HepG2 (cell line): ENCODE data around the gene UGGT1. TPM values are rescaled to one million over a fixed set of nuclear protein-coding genes. Genes with fewer than 3 reads are reported as not detected.

Experiments
- FOXJ3 ChIP-seq: sonication (generic); formaldehyde crosslinking; IDR thresholded peaks from 2 replicates; pipeline ENCODE4 v1.4.0; 2020; ENCODE audit warnings: missing genetic modification reagents, mild to moderate bottlenecking, borderline replicate concordance
- HIVEP1 ChIP-seq: sonication (generic); formaldehyde crosslinking; IDR thresholded peaks from 2 replicates; pipeline ENCODE4 v1.4.0; 2020; ENCODE audit warnings: mild to moderate bottlenecking, missing genetic modification reagents
- MATR3 ChIP-seq: sonication (generic); formaldehyde crosslinking; IDR thresholded peaks from 2 replicates; pipeline ENCODE4 v1.4.0; 2020; ENCODE audit warnings: missing genetic modification reagents
- PHF21A ChIP-seq: sonication (generic); formaldehyde crosslinking; IDR thresholded peaks from 2 replicates; pipeline ENCODE4 v1.5.0; 2020; ENCODE audit warnings: mild to moderate bottlenecking, missing genetic modification reagents
- SIN3B ChIP-seq: fragments of 150-350 bp; IDR thresholded peaks from 2 replicates; pipeline ENCODE4 v1.6.1; 2014; ENCODE audit warnings: low read length
- ZNF292 ChIP-seq: sonication (generic); formaldehyde crosslinking; IDR thresholded peaks from 2 replicates; pipeline ENCODE4 v1.8.1; 2022; ENCODE audit warnings: mild to moderate bottlenecking, low read depth, missing genetic modification reagents, borderline replicate concordance
- ZNF713 ChIP-seq: sonication (generic); formaldehyde crosslinking; IDR thresholded peaks from 2 replicates; pipeline ENCODE4 v1.4.0; 2020; ENCODE audit warnings: mild to moderate bottlenecking, missing genetic modification reagents
- polyA plus RNA-seq, 8 experiments: library from polyadenylated mRNA; depleted of rRNA in 3 of 8; stranded (reverse) in 7 of 8; unstranded in 1 of 8; fragments of >200 nt; fragmentation: Illumina TruSeq in 4 of 8; extraction: Trizol in 4 of 8; gene quantifications; 2 replicates each; pipeline versions ENCODE4 v1.2.1 to v1.2.3, GENCODE V29; 2011 to 2016; ENCODE audit warnings: low read depth in 4 of 8, missing spikeins in 1 of 8, mixed read lengths in 1 of 8; ENCODE audit not compliant: insufficient read depth in 1 of 8
- total RNA-seq, 5 experiments: library from RNA; depleted of rRNA; stranded (reverse); fragments of >200 nt; fragmentation: Illumina TruSeq; extraction: Trizol; gene quantifications; 2 replicates each; pipeline ENCODE4 v1.2.3, GENCODE V29; 2016; ENCODE audit warnings: low read depth in 1 of 5
- TF ChIP-seq, protein P1 (sequence below): sonication (generic); formaldehyde crosslinking; conservative IDR thresholded peaks from 2 replicates; pipeline ENCODE4 v1.8.0; 2022; ENCODE audit warnings: missing genetic modification reagents
- TF ChIP-seq, protein P2 (sequence below): IDR thresholded peaks from 2 replicates; pipeline ENCODE4 v1.6.1; 2016; ENCODE audit warnings: control low read depth
- TF ChIP-seq, protein P3 (sequence below): sonication (generic); formaldehyde crosslinking; IDR thresholded peaks from 2 replicates; pipeline ENCODE4 v1.5.0; 2020; ENCODE audit warnings: mild to moderate bottlenecking, missing genetic modification reagents
- TF ChIP-seq, protein P4 (sequence below): sonication (generic); formaldehyde crosslinking; IDR thresholded peaks from 2 replicates; pipeline ENCODE4 v1.5.0; 2020; ENCODE audit warnings: mild to moderate bottlenecking, missing genetic modification reagents
- TF ChIP-seq, protein P5 (sequence below), 2 experiments: sonication (generic) in 1 of 2; formaldehyde crosslinking in 1 of 2; IDR thresholded peaks; 2 replicates each; pipeline versions ENCODE4 v1.4.0 to v1.6.1; 2018 to 2020; ENCODE audit warnings: missing genetic modification reagents in 2 of 2, borderline replicate concordance in 1 of 2, low read depth in 1 of 2, mild to moderate bottlenecking in 1 of 2, missing biosample characterization in 1 of 2
- TF ChIP-seq, protein P6 (sequence below): IDR thresholded peaks from 2 replicates; pipeline ENCODE4 v1.6.1; 2016; ENCODE audit warnings: mild to moderate bottlenecking, missing biosample characterization, missing genetic modification reagents
- TF ChIP-seq, protein P7 (sequence below): IDR thresholded peaks from 2 replicates; pipeline ENCODE4 v1.6.1; 2012; ENCODE audit warnings: inconsistent platforms
- TF ChIP-seq, protein P8 (sequence below): sonication (generic); formaldehyde crosslinking; IDR thresholded peaks from 2 replicates; pipeline ENCODE4 v1.4.0; 2020; ENCODE audit warnings: missing genetic modification reagents, mild to moderate bottlenecking, borderline replicate concordance

The UGGT1 gene
- total and polyA plus RNA-seq, 2 of the 13 experiments (the other 11 are each of a cell fraction or from before 2014, with no cell fraction given) = 35.8 to 83.2 TPM

DNA sequence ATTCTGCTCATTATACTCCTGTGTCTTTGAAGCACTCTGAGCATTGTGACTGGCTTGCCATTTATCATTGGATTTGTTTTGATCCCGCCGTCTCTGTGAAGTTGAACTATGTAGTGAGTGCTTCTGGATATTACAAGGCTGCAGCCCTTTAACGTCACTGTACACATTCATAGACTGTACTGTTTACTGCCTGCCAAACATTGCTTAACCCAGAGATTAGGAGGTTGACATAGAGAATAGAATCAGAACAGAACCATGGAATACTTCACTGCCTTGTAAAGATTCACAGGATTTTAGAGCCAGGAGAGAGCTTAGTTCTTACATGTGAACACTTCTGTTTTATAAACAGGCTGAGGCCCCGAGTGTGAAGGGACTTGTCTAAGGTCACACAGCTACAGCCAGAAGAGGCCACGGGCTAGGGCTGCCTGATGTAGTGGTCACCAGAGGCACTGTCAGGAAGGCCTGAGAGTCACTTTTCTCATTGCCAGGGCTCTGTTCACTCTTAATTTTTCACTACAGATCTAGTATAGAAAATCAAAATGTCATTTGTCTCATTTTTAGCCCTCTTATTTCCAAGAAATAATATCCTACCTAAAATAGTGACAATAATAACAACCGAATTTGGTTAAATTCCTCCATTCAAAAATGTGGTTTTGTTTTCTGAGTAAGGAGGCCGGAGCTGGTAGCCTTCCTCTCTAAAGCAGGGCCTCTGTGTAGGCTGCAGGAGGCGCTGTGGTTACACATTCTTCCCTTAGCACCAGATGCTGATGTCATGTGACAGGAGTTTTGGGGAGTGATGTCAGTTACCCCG is 87.9 kb downstream of the UGGT1 start (continued):
- TF ChIP-seq, protein P1, sequence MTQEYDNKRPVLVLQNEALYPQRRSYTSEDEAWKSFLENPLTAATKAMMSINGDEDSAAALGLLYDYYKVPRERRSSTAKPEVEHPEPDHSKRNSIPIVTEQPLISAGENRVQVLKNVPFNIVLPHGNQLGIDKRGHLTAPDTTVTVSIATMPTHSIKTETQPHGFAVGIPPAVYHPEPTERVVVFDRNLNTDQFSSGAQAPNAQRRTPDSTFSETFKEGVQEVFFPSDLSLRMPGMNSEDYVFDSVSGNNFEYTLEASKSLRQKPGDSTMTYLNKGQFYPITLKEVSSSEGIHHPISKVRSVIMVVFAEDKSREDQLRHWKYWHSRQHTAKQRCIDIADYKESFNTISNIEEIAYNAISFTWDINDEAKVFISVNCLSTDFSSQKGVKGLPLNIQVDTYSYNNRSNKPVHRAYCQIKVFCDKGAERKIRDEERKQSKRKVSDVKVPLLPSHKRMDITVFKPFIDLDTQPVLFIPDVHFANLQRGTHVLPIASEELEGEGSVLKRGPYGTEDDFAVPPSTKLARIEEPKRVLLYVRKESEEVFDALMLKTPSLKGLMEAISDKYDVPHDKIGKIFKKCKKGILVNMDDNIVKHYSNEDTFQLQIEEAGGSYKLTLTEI (CRISPR knock-in tag) = no peak
- TF ChIP-seq HIVEP1 (no peak), SIN3B (peak; percentile 51; the same call in 1 of the 2 replicates), ZNF292 (CRISPR knock-in tag) (peak; percentile 91), ZNF713 (CRISPR knock-in tag) (no peak), MATR3 (CRISPR knock-in tag) (no peak), PHF21A (CRISPR knock-in tag) (peak; percentile 92), FOXJ3 (peak; percentile 100)
- TF ChIP-seq, protein P2, sequence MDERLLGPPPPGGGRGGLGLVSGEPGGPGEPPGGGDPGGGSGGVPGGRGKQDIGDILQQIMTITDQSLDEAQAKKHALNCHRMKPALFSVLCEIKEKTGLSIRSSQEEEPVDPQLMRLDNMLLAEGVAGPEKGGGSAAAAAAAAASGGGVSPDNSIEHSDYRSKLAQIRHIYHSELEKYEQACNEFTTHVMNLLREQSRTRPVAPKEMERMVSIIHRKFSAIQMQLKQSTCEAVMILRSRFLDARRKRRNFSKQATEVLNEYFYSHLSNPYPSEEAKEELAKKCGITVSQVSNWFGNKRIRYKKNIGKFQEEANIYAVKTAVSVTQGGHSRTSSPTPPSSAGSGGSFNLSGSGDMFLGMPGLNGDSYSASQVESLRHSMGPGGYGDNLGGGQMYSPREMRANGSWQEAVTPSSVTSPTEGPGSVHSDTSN (CRISPR knock-in tag) = peak; percentile 65
- TF ChIP-seq, protein P3, sequence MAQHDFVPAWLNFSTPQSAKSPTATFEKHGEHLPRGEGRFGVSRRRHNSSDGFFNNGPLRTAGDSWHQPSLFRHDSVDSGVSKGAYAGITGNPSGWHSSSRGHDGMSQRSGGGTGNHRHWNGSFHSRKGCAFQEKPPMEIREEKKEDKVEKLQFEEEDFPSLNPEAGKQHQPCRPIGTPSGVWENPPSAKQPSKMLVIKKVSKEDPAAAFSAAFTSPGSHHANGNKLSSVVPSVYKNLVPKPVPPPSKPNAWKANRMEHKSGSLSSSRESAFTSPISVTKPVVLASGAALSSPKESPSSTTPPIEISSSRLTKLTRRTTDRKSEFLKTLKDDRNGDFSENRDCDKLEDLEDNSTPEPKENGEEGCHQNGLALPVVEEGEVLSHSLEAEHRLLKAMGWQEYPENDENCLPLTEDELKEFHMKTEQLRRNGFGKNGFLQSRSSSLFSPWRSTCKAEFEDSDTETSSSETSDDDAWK = no peak
- TF ChIP-seq, protein P4, sequence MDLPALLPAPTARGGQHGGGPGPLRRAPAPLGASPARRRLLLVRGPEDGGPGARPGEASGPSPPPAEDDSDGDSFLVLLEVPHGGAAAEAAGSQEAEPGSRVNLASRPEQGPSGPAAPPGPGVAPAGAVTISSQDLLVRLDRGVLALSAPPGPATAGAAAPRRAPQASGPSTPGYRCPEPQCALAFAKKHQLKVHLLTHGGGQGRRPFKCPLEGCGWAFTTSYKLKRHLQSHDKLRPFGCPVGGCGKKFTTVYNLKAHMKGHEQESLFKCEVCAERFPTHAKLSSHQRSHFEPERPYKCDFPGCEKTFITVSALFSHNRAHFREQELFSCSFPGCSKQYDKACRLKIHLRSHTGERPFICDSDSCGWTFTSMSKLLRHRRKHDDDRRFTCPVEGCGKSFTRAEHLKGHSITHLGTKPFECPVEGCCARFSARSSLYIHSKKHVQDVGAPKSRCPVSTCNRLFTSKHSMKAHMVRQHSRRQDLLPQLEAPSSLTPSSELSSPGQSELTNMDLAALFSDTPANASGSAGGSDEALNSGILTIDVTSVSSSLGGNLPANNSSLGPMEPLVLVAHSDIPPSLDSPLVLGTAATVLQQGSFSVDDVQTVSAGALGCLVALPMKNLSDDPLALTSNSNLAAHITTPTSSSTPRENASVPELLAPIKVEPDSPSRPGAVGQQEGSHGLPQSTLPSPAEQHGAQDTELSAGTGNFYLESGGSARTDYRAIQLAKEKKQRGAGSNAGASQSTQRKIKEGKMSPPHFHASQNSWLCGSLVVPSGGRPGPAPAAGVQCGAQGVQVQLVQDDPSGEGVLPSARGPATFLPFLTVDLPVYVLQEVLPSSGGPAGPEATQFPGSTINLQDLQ (CRISPR knock-in tag) = no peak
- TF ChIP-seq, protein P5, sequence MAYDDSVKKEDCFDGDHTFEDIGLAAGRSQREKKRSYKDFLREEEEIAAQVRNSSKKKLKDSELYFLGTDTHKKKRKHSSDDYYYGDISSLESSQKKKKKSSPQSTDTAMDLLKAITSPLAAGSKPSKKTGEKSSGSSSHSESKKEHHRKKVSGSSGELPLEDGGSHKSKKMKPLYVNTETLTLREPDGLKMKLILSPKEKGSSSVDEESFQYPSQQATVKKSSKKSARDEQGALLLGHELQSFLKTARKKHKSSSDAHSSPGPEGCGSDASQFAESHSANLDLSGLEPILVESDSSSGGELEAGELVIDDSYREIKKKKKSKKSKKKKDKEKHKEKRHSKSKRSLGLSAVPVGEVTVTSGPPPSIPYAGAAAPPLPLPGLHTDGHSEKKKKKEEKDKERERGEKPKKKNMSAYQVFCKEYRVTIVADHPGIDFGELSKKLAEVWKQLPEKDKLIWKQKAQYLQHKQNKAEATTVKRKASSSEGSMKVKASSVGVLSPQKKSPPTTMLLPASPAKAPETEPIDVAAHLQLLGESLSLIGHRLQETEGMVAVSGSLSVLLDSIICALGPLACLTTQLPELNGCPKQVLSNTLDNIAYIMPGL (CRISPR knock-in tag; IDR thresholded peaks at IDR 0.05; ENCODE audit: borderline replicate concordance in 1 of 2, low read depth in 1 of 2) = peak; percentile 14 to 55; a peak in 2 of 4 replicates
- TF ChIP-seq, protein P6, sequence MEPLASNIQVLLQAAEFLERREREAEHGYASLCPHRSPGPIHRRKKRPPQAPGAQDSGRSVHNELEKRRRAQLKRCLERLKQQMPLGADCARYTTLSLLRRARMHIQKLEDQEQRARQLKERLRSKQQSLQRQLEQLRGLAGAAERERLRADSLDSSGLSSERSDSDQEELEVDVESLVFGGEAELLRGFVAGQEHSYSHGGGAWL (CRISPR knock-in tag) = no peak
- TF ChIP-seq, protein P7, sequence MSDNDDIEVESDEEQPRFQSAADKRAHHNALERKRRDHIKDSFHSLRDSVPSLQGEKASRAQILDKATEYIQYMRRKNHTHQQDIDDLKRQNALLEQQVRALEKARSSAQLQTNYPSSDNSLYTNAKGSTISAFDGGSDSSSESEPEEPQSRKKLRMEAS = no peak; the same call in 1 of the 2 replicates
- TF ChIP-seq, protein P8, sequence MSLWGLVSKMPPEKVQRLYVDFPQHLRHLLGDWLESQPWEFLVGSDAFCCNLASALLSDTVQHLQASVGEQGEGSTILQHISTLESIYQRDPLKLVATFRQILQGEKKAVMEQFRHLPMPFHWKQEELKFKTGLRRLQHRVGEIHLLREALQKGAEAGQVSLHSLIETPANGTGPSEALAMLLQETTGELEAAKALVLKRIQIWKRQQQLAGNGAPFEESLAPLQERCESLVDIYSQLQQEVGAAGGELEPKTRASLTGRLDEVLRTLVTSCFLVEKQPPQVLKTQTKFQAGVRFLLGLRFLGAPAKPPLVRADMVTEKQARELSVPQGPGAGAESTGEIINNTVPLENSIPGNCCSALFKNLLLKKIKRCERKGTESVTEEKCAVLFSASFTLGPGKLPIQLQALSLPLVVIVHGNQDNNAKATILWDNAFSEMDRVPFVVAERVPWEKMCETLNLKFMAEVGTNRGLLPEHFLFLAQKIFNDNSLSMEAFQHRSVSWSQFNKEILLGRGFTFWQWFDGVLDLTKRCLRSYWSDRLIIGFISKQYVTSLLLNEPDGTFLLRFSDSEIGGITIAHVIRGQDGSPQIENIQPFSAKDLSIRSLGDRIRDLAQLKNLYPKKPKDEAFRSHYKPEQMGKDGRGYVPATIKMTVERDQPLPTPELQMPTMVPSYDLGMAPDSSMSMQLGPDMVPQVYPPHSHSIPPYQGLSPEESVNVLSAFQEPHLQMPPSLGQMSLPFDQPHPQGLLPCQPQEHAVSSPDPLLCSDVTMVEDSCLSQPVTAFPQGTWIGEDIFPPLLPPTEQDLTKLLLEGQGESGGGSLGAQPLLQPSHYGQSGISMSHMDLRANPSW (CRISPR knock-in tag) = peak; percentile 83; the same call in 1 of the 2 replicates
